Measurements from ENCODE around the gene NADSYN1.

Gene NADSYN1

GRCh38 chr11:71545405-71545966 lies 92.5 kb downstream of the NADSYN1 start:
- Histone ChIP-seq H3K79me2 (ENCODE audit: insufficient read depth, low read length) (no peaks in the 10 kb centered on the region), H3K4me2 (ENCODE audit: low read length) (no peak overlapping the region), H3K9me3 (ENCODE audit: low read length) (no peaks in the 10 kb centered on the region), H3K27me3 (ENCODE audit: insufficient read depth, low read length) (peaks cover 15% of the 10 kb centered on the region; the same call in 1 of the 2 replicates), H3K9ac (ENCODE audit: low read length) (no peak overlapping the region), H3K9me2 (ENCODE audit: low read depth, low read length) (no peaks in the 10 kb centered on the region), H3K36me3 (ENCODE audit: insufficient read depth, low read length) (no peaks in the 10 kb centered on the region; the same call in 1 of the 2 replicates), H3K27ac (ENCODE audit: low read depth, low read length, poor library complexity, severe bottlenecking) (no peak overlapping the region), H3F3A (ENCODE audit: insufficient read depth, low read length) (no peaks in the 10 kb centered on the region), H3K4me1 (ENCODE audit: insufficient read depth, low read length, severe bottlenecking) (no peaks in the 10 kb centered on the region), H4K20me1 (ENCODE audit: insufficient read depth, low read length) (no peaks in the 10 kb centered on the region), H3K4me3 (ENCODE audit: low read depth, low read length, poor library complexity, severe bottlenecking) (no peak overlapping the region), H2AFZ (ENCODE audit: low read length) (no peak overlapping the region)
- TF ChIP-seq CTCF (IDR thresholded peaks at IDR 0.05; ENCODE audit: low read length) (no peak), EZH2 (IDR thresholded peaks at IDR 0.05; ENCODE audit: borderline replicate concordance, low read length) (no peak)

- Histone ChIP-seq H3K79me2 (ENCODE audit: insufficient read depth, low read length) (no peaks in the 10 kb centered on the region), H3K9me3 (ENCODE audit: low read length) (no peaks in the 10 kb centered on the region), H2AFZ (ENCODE audit: low read length) (no peak within 1 kb of the TSS), H3F3A (ENCODE audit: insufficient read depth, low read length) (no peaks in the 10 kb centered on the region), H3K27ac (ENCODE audit: low read depth, low read length, poor library complexity, severe bottlenecking) (no peak within 1 kb of the TSS), H3K27me3 (ENCODE audit: insufficient read depth, low read length) (peaks cover 7% of the 10 kb centered on the region; the same call in 1 of the 2 replicates), H4K20me1 (ENCODE audit: insufficient read depth, low read length) (no peaks in the 10 kb centered on the region), H3K4me2 (ENCODE audit: low read length) (no peak within 1 kb of the TSS), H3K9me2 (ENCODE audit: low read depth, low read length) (no peaks in the 10 kb centered on the region), H3K4me1 (ENCODE audit: insufficient read depth, low read length, severe bottlenecking) (no peaks in the 10 kb centered on the region), H3K4me3 (ENCODE audit: low read depth, low read length, poor library complexity, severe bottlenecking) (no peak within 1 kb of the TSS), H3K36me3 (ENCODE audit: insufficient read depth, low read length) (no peaks in the 10 kb centered on the region), H3K9ac (ENCODE audit: low read length) (no peak within 1 kb of the TSS)
- TF ChIP-seq EZH2 (IDR thresholded peaks at IDR 0.05; ENCODE audit: borderline replicate concordance, low read length), result no peak
- no peak for TF ChIP-seq CTCF (IDR thresholded peaks at IDR 0.05; ENCODE audit: low read length)
Observed at GRCh38 chr11:71548120-71548519, 95.1 kb downstream of the NADSYN1 start, which contains the start of gene KRTAP5-9. TSS of gene KRTAP5-9 (plus strand) at chr11:71548420. CDS start at chr11:71548658, 238 bp downstream.

- no peak overlapping the region for H3K9ac ChIP-seq (ENCODE audit: low read length)
- no peak overlapping the region for H3K4me2 ChIP-seq (ENCODE audit: low read length)
- H2AFZ ChIP-seq (ENCODE audit: low read length), result no peak overlapping the region
- no peaks in the 10 kb centered on the region for H3K9me3 ChIP-seq (ENCODE audit: low read length)
- no peaks in the 10 kb centered on the region for H3K4me1 ChIP-seq (ENCODE audit: insufficient read depth, low read length, severe bottlenecking)
- peaks cover 7% of the 10 kb centered on the region; the same call in 1 of the 2 replicates for H3K27me3 ChIP-seq (ENCODE audit: insufficient read depth, low read length)
- no peaks in the 10 kb centered on the region for H3F3A ChIP-seq (ENCODE audit: insufficient read depth, low read length)
- H3K79me2 ChIP-seq (ENCODE audit: insufficient read depth, low read length), result no peaks in the 10 kb centered on the region
- H3K27ac ChIP-seq (ENCODE audit: low read depth, low read length, poor library complexity, severe bottlenecking), result no peak overlapping the region
- no peak overlapping the region for H3K4me3 ChIP-seq (ENCODE audit: low read depth, low read length, poor library complexity, severe bottlenecking)
- TF ChIP-seq EZH2 (IDR thresholded peaks at IDR 0.05; ENCODE audit: borderline replicate concordance, low read length), result no peak
- TF ChIP-seq CTCF (IDR thresholded peaks at IDR 0.05; ENCODE audit: low read length), result no peak
- no peaks in the 10 kb centered on the region for H4K20me1 ChIP-seq (ENCODE audit: insufficient read depth, low read length)
- H3K36me3 ChIP-seq (ENCODE audit: insufficient read depth, low read length), result no peaks in the 10 kb centered on the region
- H3K9me2 ChIP-seq (ENCODE audit: low read depth, low read length), result no peaks in the 10 kb centered on the region
Observed at GRCh38 chr11:71548716-71549151, 95.7 kb downstream of the NADSYN1 start.
